OCI-LY3 (cell line): Measurements from ENCODE around the gene SP1.
"Not testable (repeated sequence)": the region's sequence is repeated elsewhere in the genome, so short reads cannot be mapped to it uniquely, and the experiment has no call there.

Experiments
- H2AFZ ChIP-seq: fragments of 200-600, 300-600 bp; shearing (Covaris generic); 2 replicates; pipeline ENCODE4 v1.6.0; 2014; ENCODE audit warnings: antibody characterized with exemption, low read depth, low read length
- H3K27ac ChIP-seq: fragments of 200-600, 300-600 bp; sonication (generic); 2 replicates; pipeline ENCODE4 v1.5.1; 2014; ENCODE audit warnings: mild to moderate bottlenecking, low read length, moderate library complexity, mixed read lengths
- H3K27me3 ChIP-seq: fragments of 200-600, 300-600 bp; sonication (generic); 2 replicates; pipeline ENCODE4 v1.6.1; 2014; ENCODE audit warnings: low read depth, low read length, mixed read lengths
- H3K36me3 ChIP-seq: fragments of 200-600, 300-600 bp; sonication (generic); replicated peaks from 2 replicates; pipeline ENCODE3; 2014; ENCODE audit warnings: low read depth, low read length, mixed read lengths
- H3K4me1 ChIP-seq: fragments of 300-600, 200-600 bp; sonication (generic); 2 replicates; pipeline ENCODE4 v1.6.1; 2014; ENCODE audit warnings: low read length, mixed read lengths
- H3K4me2 ChIP-seq: fragments of 200-600, 300-600 bp; sonication (generic); 2 replicates; pipeline ENCODE4 v1.6.1; 2014; ENCODE audit warnings: low read length, mixed read lengths
- H3K4me3 ChIP-seq: fragments of 300-600, 200-600 bp; sonication (generic); 2 replicates; pipeline ENCODE4 v1.5.1; 2014; ENCODE audit warnings: antibody characterized with exemption, mild to moderate bottlenecking, low read length, moderate library complexity
- H3K79me2 ChIP-seq: fragments of 300-600, 200-600 bp; shearing (Covaris generic); 2 replicates; pipeline ENCODE4 v1.6.1; 2014; ENCODE audit warnings: mild to moderate bottlenecking, low read length, mixed read lengths
- H3K9ac ChIP-seq: fragments of 300-600, 200-600 bp; shearing (Covaris generic); 2 replicates; pipeline ENCODE4 v1.6.0; 2014; ENCODE audit warnings: mild to moderate bottlenecking, low read length, moderate library complexity
- H3K9me3 ChIP-seq: fragments of 200-600, 300-600 bp; shearing (Covaris generic); 2 replicates; pipeline ENCODE4 v1.6.1; 2014; ENCODE audit warnings: low read length, mixed read lengths; ENCODE audit not compliant: insufficient read depth
- H4K20me1 ChIP-seq: fragments of 200-600, 300-600 bp; sonication (generic); 2 replicates; pipeline ENCODE4 v1.6.1; 2016; ENCODE audit warnings: low read length, mixed read lengths; ENCODE audit not compliant: insufficient read depth
- EZH2phosphoT487 ChIP-seq: fragments of 200-600 bp; shearing (Covaris generic); IDR thresholded peaks from 2 replicates; pipeline ENCODE4 v1.6.1; 2018; ENCODE audit warnings: antibody characterized with exemption, mixed run types, low read depth
- TF ChIP-seq, protein P1 (sequence below): fragments of 200-600, 300-600 bp; sonication (generic); IDR thresholded peaks from 2 replicates; pipeline ENCODE4 v1.5.1; 2014; ENCODE audit warnings: antibody characterized with exemption, low read length, low read depth

Gene SP1

GRCh38 chr12:53427905-53428594 lies 48.1 kb downstream of the SP1 start:
- no peak overlapping the region for H3K4me3 ChIP-seq
- H3K9ac ChIP-seq, result no peak overlapping the region
- H2AFZ ChIP-seq, result no peak overlapping the region
- no peaks in the 10 kb centered on the region for H3K9me3 ChIP-seq
- H3K27ac ChIP-seq, result no peak overlapping the region
- no peaks in the 10 kb centered on the region for H3K79me2 ChIP-seq
- no peaks in the 10 kb centered on the region for H3K4me1 ChIP-seq
- no peaks in the 10 kb centered on the region for H3K36me3 ChIP-seq
- H3K4me2 ChIP-seq, result no peak overlapping the region
- H3K27me3 ChIP-seq, result no peaks in the 10 kb centered on the region
- no peak for TF ChIP-seq EZH2phosphoT487
- TF ChIP-seq, protein P1, sequence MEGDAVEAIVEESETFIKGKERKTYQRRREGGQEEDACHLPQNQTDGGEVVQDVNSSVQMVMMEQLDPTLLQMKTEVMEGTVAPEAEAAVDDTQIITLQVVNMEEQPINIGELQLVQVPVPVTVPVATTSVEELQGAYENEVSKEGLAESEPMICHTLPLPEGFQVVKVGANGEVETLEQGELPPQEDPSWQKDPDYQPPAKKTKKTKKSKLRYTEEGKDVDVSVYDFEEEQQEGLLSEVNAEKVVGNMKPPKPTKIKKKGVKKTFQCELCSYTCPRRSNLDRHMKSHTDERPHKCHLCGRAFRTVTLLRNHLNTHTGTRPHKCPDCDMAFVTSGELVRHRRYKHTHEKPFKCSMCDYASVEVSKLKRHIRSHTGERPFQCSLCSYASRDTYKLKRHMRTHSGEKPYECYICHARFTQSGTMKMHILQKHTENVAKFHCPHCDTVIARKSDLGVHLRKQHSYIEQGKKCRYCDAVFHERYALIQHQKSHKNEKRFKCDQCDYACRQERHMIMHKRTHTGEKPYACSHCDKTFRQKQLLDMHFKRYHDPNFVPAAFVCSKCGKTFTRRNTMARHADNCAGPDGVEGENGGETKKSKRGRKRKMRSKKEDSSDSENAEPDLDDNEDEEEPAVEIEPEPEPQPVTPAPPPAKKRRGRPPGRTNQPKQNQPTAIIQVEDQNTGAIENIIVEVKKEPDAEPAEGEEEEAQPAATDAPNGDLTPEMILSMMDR, result no peak
- no peaks in the 10 kb centered on the region for H4K20me1 ChIP-seq

GRCh38 chr12:53428741-53429140 lies 48.8 kb downstream of the SP1 start:
- Histone ChIP-seq H3K4me3 (no peak overlapping the region), H4K20me1 (no peaks in the 10 kb centered on the region), H3K27me3 (no peaks in the 10 kb centered on the region), H3K9me3 (no peaks in the 10 kb centered on the region), H3K27ac (no peak overlapping the region), H3K79me2 (no peaks in the 10 kb centered on the region), H3K36me3 (no peaks in the 10 kb centered on the region), H3K4me1 (no peaks in the 10 kb centered on the region), H3K4me2 (no peak overlapping the region), H2AFZ (no peak overlapping the region), H3K9ac (no peak overlapping the region)
- TF ChIP-seq, protein P1, result no peak
- no peak for TF ChIP-seq EZH2phosphoT487

DNA sequence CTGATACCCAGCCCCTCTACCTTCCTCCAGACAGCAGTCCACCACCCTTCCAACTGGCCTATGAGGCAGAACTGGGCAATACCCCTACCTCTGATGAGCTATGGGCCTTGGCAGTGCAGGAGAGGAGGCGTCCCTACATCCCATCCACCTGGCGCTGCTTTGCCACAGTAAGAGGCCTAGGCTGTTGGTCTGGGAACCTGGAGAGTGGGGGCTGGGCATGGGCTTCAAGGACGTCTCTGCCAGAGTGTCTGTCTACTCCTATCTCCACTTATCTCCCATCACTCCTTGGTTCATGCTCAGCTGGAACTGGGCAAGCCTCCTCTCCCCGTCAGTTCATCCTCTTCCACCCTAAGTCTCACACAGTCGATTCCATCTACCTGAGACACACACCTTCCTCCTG lies 50.1 kb downstream of the SP1 start:
- no peaks in the 10 kb centered on the region for H3K79me2 ChIP-seq
- no peaks in the 10 kb centered on the region for H3K9me3 ChIP-seq
- H3K36me3 ChIP-seq, result no peaks in the 10 kb centered on the region
- H3K4me3 ChIP-seq, result no peak overlapping the region
- no peak overlapping the region for H3K9ac ChIP-seq
- TF ChIP-seq EZH2phosphoT487, result no peak
- TF ChIP-seq, protein P1, result no peak
- no peak overlapping the region for H2AFZ ChIP-seq
- no peak overlapping the region for H3K27ac ChIP-seq
- no peaks in the 10 kb centered on the region for H3K27me3 ChIP-seq
- H3K4me1 ChIP-seq, result no peaks in the 10 kb centered on the region
- H3K4me2 ChIP-seq, result no peak overlapping the region
- no peaks in the 10 kb centered on the region for H4K20me1 ChIP-seq

DNA sequence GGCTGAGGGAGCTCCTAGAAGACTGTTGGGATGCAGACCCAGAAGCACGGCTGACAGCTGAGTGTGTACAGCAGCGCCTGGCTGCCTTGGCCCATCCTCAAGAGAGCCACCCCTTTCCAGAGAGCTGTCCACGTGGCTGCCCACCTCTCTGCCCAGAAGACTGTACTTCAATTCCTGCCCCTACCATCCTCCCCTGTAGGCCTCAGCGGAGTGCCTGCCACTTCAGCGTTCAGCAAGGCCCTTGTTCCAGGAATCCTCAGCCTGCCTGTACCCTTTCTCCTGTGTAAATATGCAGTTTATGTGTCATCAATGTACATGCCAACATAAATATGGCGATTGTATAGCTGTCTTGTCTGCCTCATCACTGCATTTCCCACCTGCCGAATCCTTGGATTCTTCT lies 51.2 kb downstream of the SP1 start:
- Histone ChIP-seq H3K79me2 (no peaks in the 10 kb centered on the region), H3K4me1 (no peaks in the 10 kb centered on the region), H4K20me1 (no peaks in the 10 kb centered on the region), H3K36me3 (no peaks in the 10 kb centered on the region), H3K27me3 (no peaks in the 10 kb centered on the region), H3K9ac (no peak overlapping the region), H3K4me2 (no peak overlapping the region), H3K4me3 (no peak overlapping the region), H3K27ac (no peak overlapping the region), H2AFZ (no peak overlapping the region), H3K9me3 (no peaks in the 10 kb centered on the region)
- TF ChIP-seq, protein P1, result no peak
- TF ChIP-seq EZH2phosphoT487, result no peak

- H3K27ac ChIP-seq, H3K9ac ChIP-seq, H2AFZ ChIP-seq, H3K79me2 ChIP-seq, H3K4me1 ChIP-seq, H3K9me3 ChIP-seq, H3K4me3 ChIP-seq, H3K27me3 ChIP-seq, H4K20me1 ChIP-seq, H3K36me3 ChIP-seq, H3K4me2 ChIP-seq: not testable (repeated sequence)
Measured at GRCh38 chr12:53435326-53435725, 55.4 kb downstream of the SP1 start.

GRCh38 chr12:53439582-53439981 lies 59.6 kb downstream of the SP1 start:
- not testable (repeated sequence) for H3K27ac ChIP-seq, H3K4me2 ChIP-seq, H3K9ac ChIP-seq, H2AFZ ChIP-seq, H3K4me3 ChIP-seq, H3K4me1 ChIP-seq, H3K9me3 ChIP-seq, H4K20me1 ChIP-seq, H3K27me3 ChIP-seq, H3K36me3 ChIP-seq
- peaks cover 24% of the 10 kb centered on the region for H3K79me2 ChIP-seq
